DMS53 (cell line): ENCODE results near the gene TUBA1C.
"Not testable (repeated sequence)": the region's sequence is repeated elsewhere in the genome, so short reads cannot be mapped to it uniquely, and the experiment has no call there.

Experiments used
- DNase-seq: peaks from one replicate; lab custom pipeline; 2025; lab: John Stamatoyannopoulos, UW

The TUBA1C gene

DNA sequence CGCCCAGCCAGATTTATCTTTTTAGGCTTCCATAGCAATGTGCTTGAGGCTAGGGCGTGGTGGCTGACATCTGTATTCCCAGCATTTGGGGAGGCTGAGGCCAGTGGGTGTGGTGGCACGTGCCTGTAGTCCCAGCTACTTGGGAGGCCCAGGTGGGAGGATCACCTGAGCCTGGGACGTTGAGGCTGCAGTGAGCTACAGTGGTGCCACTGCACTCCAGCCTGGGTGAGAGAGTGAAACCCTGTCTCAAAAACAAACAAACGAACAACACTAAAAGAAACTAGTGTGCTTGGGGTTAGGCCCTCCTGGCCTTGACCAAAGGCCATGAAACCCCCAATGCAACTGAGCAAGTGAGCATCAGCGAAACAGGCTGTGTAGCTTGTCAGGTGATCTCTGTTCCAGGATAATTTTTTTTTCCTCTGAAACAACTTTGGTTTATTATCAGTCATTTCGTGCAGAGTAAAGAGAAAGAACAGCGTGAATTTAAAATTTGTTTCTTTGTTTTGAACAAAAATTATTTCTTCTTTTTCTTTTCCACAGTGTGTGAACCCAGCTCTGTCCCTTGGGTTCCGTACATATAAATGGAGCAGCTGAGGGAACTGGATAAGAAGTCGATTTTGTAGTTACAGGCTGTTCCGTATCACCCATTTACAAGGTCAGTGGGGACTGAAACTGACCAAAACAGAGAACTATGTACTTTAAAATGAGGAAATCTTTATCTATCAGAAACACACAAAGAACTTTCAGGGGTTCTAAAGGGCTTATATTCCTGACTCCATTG is 8.8 kb upstream of the TUBA1C start:
- DNase-seq = no peak

DNA sequence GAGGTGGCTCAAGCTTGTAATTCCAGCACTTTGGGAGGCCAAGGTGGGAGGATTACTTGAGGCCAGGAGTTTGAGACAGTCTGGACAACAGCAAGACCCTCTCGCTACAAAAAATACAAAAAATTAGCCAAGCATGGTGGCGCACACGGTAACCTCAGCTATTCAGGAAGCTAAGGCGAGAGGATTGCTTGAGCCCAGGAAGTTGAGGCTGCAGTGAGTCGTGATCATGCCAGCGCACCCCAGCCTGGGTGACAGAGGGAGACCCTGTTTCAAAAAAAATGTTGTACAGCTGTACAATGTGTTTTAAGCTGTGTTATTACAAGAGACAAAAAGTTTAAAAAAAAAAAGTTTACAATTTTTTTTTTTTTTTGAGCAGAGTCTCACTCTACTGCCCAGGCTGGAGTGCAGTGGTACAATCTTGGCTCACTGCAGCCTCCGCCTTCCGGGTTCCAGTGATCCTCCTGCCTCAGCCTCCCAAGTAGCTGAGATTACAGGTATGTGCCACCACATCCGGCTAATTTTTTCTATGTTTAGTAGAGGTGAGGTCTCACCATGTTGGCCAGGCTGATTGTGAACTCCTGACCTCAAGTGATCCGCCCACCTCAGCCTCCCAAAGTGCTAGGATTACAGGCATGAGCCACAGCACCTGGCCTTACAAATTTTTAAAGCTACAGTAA is 7.2 kb upstream of the TUBA1C start:
- not testable (repeated sequence) for DNase-seq

DNA sequence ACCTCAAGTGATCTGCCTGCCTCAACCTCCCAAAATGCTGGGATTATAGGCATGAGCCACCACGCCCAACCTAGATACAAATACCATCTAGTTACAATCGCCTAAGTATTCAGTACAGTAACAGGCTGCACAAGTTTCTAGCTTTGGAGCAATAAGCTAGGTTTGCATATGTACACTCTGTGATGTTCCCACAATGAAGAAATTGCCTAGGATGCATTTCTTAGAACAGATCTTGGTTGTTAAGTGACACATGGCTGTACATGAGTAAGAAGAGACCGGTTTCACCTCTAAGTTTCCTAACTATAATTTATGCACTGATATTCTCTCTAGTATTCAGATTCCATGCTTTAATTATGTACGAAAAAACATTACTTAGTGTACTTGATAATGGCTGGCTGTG is 5.4 kb upstream of the TUBA1C start:
- no peak for DNase-seq

DNA sequence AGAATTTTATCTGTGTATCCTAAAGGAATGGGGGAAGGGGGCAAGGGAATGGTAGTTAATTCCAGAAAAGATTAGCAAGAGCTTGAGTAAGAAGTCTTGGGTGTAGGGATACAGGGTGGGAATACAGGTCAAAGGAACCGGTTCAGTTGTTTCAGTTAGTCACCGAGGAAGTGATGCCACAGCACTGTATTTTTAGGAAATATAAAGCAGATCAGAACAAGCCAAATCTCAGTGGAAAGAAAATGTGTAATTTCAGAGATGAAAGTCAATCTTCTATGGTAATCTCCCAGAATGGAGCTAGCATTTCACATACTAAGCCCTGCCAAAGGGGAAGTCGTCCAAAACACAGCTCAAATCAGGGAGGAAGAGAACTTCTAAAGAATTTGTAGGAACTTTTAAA is 4.7 kb upstream of the TUBA1C start:
- no peak for DNase-seq

DNA sequence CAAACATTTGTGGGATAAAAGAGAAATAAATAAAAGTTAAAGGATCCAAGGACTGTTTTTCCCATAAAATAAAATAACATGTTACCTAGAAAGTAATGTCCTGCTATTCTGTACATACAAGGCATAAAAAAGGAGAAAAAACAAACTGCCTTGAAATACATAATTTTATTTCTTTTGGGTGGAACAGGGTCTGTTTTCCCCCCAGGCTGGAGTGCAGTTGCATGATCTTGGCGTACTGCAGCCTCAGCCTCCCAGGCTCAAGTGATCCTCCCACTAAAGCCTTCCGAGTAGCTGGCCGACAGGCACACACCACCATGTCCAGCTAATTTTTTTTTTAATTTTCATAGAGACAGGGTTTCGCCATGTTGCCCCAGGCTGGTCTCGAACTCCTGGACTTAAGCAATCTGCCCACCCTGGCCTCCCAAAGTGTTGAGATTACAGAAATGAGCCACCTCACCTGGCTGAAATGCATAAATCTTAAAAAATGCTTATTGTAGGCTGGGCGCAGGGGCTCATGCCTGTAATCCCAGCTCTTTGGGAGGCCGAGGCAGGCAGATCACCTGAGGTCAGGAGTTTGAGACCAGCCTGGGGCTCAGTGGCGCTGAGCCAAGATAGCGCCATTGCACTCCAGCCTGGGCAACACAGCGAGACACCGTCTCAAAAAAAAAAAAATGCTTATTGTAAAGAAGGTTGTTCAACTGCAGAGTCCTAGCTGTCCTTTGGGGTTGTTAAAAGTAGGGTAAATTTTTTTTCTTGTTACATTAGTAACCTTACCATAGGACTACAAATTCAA is 4.1 kb upstream of the TUBA1C start:
- no peak for DNase-seq

DNA sequence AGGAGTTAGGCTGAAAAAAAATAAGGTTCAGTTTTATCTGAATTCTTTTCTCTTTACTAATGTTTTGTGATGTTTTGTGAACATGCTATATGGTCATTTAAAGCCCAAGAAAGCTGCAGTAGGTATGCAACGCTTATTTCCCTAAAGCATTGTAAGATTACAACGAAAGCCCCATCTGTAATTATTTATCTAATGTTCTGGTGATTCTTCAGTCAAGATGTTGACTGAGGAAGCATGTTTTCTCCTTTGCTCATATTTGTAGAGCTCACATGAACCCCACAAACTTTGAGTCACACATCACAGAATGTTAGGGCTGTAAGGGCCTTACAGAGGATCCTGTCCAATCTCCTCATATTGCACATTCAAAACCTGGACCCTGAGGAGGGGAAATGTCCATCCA is 3.2 kb upstream of the TUBA1C start:
- DNase-seq = no peak

DNA sequence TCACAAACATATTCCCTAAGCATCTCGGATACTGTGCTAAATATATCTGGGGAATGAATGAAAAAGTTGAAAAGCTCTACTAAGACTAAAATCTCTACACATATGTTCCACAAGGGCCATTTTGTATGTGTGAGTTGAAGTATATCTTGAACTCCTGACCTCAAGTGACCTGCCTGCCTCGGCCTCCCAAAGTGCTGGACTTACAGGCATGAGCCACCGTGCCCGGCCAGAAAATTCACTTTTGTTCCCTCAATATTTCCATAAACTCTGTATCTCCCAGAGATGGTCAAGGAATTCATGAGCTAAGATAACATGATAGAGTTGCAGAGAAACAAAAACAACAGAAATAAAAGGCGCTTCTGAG is 1.5 kb upstream of the TUBA1C start:
- no peak for DNase-seq

DNA sequence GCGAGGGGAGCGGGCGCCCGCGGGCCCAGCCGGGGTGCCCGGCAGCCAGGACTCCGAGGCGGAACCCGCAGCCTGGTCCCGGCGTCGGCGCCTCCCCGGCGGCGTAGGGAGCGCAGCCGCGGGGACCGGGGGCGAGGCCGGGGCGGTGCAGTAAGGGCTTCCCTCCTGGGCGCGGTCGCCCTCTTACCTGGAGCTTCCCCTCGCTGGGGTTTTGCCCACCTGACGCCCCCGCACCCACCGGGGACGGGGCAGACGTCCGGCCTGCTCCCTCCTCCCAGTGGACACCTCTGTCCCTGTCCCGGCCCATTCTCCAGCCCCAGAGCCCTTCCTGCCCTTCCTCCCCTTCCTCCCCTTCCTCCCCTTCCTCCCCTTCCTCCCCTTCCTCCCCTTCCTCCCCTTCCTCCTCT is 413 bp upstream of the TUBA1C start:
- peak; percentile 89 for DNase-seq

DNA sequence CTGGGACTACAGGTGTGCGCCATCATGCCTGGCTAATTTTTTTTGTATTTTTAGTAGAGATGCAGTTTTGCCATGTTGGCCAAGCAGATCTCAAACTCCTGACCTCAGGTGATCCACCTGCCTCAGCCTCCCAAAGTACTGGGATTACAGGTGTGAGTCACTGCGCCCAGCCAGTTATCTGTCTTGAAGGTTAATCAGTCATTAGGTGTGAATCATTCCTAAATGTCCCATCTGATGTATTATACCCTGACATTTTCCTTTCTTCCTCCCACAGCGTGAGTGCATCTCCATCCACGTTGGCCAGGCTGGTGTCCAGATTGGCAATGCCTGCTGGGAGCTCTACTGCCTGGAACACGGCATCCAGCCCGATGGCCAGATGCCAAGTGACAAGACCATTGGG is 4.3 kb downstream of the TUBA1C start:
- DNase-seq = not testable (repeated sequence)

DNA sequence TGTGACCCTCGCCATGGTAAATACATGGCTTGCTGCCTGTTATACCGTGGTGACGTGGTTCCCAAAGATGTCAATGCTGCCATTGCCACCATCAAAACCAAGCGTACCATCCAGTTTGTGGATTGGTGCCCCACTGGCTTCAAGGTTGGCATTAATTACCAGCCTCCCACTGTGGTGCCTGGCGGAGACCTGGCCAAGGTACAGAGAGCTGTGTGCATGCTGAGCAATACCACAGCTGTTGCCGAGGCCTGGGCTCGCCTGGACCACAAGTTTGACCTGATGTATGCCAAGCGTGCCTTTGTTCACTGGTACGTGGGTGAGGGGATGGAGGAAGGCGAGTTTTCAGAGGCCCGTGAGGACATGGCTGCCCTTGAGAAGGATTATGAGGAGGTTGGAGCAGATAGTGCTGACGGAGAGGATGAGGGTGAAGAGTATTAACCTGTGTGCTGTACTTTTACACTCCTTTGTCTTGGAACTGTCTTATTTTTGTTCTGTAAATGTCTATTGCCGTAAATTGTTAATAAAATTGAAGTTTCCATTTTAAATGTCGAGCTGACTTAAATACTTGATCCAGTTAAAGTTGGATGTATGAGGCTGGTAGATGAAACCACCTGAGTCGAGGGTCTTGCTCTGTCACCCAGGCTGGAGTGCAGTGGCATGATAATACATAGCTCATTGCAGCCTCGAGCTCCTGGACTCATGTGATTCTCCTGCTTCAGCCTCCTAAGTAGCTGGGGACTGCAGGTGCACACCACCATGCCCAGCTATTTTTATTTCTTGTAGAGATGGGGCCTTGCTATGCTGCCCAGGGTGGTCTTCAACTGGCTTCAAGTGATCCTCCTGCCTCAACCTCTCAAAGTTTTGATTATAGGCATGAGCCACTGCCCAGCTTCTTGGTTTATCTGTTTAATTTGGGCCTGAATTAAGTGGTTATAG is 8.2 kb downstream of the TUBA1C start:
- peak; percentile 52 for DNase-seq

DNA sequence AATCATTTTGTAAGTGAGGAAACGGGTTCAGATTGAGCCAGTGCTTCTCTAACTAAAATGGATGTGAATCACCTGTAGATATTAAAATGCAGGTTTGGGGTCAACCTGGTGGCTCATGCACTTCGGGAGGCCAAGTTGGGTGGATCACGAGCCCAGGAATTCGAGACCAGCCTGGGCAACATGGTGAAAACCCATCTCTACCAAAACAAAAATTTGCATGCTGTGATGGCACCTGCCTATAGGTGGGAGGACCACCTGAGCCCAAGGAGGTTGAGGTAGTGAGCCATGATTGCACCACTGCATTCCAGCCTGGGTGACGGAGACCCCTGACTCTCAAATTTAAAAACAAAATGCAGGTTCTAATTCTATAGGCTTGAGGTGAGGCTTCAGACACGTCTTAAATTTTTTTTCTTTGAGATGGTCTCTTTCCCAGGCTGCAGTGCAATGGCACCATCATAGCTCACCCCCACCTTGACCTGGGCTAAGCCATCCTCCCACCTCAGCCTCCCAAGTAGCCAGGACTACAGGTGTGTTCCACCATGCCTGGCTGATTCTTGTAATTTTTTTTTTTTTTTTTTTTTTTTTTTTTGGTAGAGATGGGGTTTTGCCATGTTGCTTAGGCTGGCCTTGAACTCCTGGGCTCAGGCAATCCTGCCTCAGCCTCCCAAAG is 9.0 kb downstream of the TUBA1C start:
- DNase-seq = peak; percentile 52

DNA sequence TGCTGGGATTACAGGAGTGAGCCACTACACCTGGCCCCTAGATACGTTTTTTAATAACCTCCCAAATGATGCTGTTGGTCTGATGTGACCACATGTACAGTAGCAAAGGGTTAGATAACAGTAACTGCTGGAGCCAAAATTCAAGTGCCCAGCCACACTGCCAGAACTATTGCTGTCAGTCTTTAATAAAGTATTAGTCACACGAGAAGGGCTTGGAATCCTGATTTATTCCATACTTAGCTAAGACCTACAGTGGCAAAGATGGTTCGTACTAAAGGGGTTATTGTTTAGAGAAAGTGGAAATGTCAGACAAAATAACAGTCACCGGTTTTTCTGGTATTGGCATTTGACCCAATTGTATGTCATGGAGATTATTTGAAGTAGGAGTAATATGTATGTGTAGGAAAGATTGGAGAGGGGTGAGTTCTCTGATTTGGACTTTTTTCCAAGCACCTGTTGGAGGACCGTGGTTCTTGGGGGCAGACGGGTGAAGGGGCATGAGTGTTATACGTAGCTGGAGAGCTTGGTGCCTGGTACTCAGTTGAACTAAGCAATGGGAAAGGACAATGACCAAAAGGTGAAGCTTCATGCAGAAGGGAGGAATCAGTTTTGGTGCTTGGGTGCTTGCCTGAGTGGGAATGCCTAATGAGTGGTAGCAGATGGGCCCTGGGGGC is 9.7 kb downstream of the TUBA1C start:
- no peak for DNase-seq

DNA sequence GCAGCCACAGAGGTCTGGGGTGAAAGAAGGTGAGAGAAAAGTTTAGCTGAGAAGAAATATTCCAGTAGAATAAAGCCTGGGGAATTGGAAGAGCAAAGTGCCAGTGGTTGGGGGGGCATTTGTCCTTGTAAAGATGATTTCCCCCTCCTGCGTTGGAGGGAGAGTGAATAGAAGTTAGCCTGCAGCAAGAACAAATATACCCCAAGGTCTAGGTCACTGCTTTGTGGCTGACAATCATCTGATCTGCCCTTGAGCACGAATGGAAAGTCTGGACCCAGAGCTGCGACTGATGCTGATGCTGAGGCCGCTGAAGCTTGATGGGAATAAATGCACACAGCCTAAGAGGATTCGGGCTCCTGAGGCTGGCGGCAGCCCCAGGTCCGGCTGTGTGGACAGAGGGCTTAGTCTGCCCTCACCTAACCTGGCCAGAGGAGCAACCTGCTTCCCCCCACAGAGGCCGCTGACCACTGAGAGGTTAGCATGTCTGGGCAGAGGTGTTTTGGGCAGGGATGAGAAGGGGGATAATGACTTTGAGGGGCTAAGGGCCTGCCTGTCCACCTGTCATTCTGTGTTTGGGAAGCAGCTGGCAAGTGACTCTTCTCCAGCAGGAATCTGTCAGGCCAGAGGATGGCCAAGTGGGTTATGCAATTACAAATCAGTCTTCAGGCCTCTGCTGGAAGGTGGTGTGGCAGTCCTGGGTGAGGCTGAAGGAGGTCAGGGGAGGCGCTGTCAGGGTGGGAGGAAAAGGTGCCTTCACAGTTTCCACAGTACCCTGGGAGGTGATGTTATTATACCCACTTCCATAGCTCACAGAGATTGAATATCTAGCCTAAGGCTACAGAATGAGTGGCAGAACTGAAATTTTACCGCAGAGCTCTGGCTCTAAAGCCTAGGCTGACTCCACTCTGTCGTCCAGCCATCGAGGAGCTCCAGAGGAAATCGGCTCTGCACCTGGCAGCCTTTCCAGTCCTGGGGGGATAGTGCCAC is 11.7 kb downstream of the TUBA1C start:
- DNase-seq = no peak

DNA sequence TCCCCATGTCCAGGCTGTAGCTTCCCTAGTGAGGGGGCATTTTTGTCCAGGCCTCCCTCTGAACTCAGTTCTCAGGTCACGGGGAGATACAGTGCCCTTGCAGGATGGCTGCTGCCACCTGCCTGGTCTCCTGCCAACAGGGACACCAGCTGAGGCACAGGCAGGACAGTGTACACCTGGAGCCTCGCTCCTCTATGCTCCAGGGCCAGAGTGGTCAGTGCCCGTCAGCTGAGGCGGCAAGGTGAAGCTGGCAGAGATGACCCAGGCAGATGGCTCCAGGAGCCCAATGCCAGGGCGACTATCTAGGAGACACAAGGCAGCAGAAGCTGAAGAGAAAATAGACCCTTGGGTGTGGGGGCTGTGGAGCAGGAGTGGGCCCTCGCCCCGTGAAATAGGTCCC is 12.6 kb downstream of the TUBA1C start:
- no peak for DNase-seq

DNA sequence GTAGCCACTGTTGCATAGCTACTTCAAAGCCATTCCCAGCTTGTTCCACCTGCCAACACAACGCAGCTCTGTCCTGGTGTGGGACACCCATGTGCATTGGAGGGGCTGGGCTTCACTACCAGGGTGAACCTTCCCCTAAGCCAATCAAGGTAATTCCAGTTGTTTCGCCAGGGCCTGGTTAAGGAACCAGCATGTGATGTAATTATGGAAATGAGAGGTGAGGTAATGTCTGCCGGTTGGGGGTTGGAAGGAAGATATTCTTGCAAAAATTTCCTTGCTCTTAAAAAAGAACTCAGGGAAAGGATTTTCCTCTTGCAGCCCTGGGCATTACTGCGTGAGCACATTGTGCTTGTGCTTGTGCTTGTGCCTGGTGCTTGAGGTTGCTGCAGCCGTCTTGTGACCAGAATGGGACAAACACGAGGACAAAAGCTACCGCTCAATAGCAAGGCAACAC is 14.9 kb downstream of the TUBA1C start:
- no peak for DNase-seq

DNA sequence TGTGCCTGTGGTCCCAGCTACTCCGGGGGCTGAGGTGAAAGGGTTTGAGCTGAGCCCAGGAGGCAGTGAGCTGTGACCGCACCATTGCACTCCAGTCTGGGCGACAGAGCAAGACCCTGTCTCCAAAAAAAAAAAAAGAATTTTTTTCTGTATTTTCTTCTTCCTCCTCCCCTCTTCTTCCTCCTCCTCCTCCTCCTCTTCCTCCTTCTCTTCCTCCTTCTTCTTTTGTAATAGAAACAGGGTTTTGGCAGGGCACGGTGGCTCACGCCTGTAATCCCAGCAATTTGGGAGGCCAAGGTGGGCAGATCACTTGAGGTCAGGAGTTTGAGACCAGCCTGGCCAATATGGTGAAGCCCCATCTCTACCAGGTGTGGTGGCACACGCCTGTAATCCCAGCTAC is 15.7 kb downstream of the TUBA1C start:
- DNase-seq = not testable (repeated sequence)

DNA sequence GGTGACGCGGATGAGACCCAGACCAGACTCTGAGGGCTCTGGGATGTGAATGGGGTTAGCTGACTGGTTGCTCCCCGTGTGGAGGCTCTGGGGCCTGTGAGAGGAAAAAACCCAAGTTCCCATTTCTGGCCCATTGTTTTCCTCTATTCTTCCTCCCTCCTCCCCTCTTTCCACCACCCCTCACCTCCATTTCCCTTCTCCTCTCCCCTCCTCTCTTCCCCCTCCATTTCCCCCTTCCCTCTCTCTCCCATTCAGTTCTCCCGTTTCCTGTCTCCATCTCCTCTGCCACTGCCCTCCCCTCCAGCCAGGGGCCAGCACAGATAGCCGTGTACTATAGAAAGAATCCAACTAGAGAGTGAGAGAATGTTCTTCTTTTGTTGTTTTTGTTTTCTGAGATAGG is 17.4 kb downstream of the TUBA1C start:
- DNase-seq = no peak

DNA sequence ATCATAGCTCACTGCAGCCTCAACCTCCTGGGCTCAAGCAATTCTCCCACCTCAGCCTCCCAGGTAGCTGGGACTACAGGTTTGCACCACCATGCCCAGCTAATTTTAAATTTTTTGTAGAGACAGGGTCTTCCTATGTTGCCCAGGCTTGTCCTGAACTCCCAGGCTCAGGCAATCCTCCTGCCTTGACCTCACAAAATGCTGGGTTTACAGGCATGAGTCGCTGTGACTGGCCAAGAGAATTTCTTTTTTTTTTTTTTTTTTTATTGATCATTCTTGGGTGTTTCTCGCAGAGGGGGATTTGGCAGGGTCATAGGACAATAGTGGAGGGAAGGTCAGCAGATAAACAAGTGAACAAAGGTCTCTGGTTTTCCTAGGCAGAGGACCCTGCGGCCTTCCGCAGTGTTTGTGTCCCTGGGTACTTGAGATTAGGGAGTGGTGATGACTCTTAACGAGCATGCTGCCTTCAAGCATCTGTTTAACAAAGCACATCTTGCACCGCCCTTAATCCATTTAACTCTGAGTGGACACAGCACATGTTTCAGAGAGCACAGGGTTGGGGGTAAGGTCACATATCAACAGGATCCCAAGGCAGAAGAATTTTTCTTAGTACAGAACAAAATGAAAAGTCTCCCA is 18.0 kb downstream of the TUBA1C start:
- not testable (repeated sequence) for DNase-seq
